Measurements from ENCODE around the gene IFT122.
A peak's percentile ranks its signal among the peaks of the same experiment; 100 is the strongest.
"Not testable (repeated sequence)": the region's sequence is repeated elsewhere in the genome, so short reads cannot be mapped to it uniquely, and the experiment has no call there.

The IFT122 gene

GRCh38 chr3:129481225-129481765, 41.3 kb downstream of the IFT122 start:
- not testable (repeated sequence) for DNase-seq

- DNase-seq: no peak
Observed at GRCh38 chr3:129481766-129482332, 41.8 kb downstream of the IFT122 start.

- no peak for DNase-seq
Observed at GRCh38 chr3:129482721-129483120, 42.7 kb downstream of the IFT122 start.

DNA sequence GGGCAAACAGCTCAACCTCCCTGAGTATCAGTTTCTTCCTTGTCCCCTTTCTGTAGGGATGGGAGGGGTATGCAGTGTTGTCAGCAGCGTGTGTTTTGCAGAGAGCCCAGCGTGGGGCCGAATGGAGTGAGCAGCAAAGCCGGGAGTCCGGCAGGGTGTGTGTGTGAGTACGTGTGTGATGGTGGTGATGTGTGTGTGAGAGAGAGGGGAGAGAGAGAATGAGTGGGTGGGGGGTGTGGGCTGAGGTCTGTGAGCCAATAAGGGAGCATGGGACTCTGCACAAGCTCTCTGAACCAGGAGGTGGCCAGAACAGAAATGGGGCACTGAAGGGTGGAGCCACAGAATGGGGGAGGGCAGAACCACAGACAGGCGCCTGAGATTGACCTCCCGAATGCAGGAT, 43.8 kb downstream of the IFT122 start:
- no peak for DNase-seq

DNA sequence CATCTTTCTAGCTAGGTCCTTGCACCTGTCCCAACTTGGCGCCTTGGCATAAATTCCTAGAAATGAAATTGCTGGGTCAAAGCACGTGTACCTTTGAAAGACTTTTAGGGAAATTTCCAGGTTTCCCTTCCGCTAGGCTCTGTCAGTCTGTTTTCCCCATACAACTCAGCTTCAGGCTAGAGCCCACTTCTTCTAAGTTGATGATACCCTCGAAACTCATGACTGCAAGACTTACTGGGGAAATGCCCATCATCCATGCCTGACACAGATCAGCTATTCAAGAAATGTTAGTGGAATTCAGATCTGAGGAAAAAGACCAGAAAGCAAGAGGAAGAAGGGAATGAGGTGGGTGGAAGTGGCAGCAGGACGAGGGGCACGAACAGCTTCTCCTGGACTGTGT, 45.1 kb downstream of the IFT122 start:
- not testable (repeated sequence) for DNase-seq

DNA sequence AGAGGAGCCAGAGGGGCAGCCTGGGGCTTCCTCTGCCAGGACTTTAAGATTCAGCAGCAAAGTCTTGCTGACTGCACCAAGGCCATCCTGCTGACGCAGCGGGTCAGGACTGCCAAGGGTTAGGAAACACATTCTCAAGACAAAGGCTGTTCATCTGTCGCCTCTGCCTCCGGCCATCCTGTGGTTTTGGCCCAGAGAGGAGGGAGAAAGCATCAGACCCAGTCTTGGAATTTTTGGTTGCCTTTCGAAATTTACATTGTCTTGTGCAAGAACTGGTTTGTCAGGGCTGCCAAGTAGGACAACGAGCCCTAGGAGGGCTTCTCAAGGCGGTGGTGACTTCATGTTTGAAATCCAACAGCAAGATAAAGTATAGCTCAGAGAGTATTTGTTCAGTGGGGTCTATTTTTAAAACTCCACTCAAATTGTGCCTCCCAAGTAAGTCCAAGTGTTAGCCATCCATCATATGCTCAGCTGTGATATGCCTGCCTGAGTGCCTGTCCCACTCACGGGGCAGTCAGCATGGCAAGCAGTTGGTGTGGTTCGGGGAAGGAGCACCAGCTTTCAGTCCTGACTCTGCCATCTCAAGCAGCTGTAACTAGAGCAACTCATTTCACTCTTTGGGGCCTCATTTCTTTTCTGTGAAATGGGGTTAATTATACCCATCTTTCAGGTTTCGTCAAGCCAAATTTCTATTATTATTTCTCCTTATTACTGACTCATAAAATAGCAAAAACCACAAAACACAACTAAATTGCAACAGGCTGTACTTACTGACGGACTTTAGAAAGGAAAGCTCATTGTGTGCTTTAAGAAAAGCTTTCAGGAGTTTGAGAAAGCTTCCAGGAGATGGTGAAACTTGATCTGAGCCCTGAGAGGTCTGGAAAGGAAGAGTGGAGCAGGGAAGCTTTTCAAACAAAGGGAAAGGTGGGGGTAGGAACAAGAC, 46.0 kb downstream of the IFT122 start:
- DNase-seq: no peak

DNA sequence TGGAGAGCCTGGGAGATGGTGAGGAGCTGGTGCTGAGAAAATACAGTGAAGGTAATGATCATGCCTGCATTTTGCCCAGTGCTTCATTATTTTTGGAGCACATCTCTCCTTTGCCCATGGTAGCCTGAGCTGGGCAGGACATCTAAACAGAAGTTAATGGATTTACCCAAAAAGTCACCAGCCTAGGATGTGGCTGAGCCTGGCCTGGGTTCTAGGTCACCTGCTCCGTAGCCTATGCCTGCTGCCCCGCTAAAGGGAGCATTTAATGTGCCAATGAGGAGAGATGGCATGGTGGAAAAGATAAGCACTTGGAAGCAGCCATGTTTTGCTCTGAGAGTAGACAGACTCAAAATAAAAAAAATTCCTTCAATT, 46.6 kb downstream of the IFT122 start:
- no peak for DNase-seq

- DNase-seq: no peak
Observed at GRCh38 chr3:129487183-129487867, 47.3 kb downstream of the IFT122 start.

GRCh38 chr3:129487868-129488335, 47.9 kb downstream of the IFT122 start:
- not testable (repeated sequence) for DNase-seq

DNA sequence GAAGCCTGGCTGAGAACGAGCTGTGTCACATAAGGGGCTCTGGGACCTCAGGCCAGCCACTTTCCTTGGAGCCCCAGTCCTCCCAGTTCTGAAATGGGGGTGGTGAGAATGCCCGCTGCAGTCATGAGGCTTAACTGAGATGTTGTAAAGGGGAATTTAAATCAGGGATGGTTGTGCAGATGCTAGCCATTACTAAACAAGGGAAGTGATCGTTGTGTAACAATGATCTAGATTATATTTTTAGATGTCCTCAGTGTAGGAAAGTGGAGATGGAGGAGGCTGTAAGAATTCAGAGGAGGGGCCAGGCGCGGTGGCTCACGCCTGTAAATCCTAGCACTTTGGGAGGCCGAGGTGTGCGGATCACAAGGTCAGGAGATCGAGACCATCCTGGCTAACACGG, 49.2 kb downstream of the IFT122 start:
- DNase-seq: not testable (repeated sequence)

GRCh38 chr3:129490273-129490675, 50.2 kb downstream of the IFT122 start:
- DNase-seq: peak; percentile 73

GRCh38 chr3:129491077-129491476, 51.1 kb downstream of the IFT122 start:
- not testable (repeated sequence) for DNase-seq

GRCh38 chr3:129491794-129492193, 51.8 kb downstream of the IFT122 start:
- no peak for DNase-seq

GRCh38 chr3:129492691-129493090, 52.7 kb downstream of the IFT122 start:
- no peak for DNase-seq

DNA sequence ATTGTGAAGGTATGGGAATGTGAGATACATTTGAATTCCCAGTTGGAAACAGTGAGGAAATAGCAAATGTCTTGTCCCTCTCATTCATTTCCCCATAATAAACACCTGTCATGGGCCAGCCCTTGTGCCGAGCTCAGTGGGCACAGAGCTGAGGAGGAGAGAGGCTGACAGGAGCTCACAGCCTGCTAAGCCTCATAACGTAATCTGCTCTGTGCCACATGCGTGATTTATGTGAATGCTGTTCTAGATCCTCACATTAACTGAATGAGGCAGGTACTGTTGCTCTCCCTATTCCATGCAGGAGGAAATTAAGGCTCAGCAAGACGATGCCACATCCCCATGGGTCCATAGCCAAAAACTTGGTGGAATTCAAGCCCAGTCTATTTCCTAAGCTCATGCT, 53.2 kb downstream of the IFT122 start:
- no peak for DNase-seq

DNA sequence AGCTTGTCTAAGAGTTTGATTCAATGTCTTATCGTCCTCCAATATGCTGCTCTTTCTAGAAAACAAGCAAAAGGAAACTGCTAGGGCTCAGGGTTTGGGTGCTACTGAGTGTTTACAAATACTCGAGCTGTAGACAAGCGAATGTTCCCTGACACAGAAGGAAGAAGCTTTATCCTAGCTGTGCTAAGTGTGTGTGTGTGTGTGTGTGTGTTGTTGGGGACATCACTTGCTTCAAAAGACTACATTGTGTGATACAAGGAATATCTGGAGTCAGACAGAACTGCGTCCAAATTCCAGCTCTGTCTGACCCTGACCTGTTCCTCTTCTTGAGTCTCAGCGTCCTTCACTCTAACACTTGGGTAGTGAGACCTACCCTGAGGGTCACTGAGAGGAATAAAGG, 54.5 kb downstream of the IFT122 start:
- DNase-seq: not testable (repeated sequence)

GRCh38 chr3:129495006-129495639, 55.1 kb downstream of the IFT122 start:
- DNase-seq: not testable (repeated sequence)

- DNase-seq: not testable (repeated sequence)
Observed at GRCh38 chr3:129497876-129498275, 57.9 kb downstream of the IFT122 start.

DNA sequence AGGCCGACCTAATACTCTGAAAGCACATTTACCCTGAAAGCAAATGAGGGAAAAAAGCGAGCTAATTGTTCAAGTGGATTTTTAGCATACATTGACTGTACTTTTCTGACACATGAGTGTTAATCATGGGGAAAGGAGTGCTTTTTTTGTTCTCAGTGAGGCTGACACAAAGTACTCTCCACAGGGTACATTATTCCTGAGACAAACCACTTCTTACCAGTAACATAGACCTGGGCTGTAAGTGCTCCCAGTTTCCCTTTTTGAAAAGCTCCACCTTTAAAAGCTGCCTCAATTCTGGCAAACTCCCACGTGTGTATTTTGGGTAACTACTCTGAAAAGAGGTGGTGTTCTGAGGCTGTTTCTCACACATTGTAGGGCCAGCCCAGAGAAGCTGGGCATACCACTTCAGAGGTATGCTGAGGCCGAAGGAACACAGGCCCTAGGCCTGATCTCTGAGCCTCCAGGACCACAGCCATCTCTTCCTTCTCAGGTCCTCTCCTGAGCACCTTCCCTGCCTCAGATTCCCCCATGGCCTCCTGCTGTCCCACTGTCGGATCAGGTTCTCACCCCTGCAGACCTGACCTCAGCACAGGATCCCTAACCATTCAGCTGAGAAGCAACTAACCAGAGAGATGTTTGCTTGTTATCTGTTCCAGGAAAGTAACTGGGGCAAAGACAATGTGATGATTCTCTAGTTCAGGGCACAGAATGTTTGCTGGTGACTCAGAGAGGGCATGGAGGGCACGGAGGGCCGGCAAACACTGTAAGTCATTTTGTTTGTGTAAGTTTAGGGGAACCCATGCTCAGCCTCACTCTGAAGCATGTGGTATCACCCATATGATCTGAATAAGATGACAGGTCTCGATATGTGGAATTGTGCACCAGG, 58.8 kb downstream of the IFT122 start:
- not testable (repeated sequence) for DNase-seq

DNA sequence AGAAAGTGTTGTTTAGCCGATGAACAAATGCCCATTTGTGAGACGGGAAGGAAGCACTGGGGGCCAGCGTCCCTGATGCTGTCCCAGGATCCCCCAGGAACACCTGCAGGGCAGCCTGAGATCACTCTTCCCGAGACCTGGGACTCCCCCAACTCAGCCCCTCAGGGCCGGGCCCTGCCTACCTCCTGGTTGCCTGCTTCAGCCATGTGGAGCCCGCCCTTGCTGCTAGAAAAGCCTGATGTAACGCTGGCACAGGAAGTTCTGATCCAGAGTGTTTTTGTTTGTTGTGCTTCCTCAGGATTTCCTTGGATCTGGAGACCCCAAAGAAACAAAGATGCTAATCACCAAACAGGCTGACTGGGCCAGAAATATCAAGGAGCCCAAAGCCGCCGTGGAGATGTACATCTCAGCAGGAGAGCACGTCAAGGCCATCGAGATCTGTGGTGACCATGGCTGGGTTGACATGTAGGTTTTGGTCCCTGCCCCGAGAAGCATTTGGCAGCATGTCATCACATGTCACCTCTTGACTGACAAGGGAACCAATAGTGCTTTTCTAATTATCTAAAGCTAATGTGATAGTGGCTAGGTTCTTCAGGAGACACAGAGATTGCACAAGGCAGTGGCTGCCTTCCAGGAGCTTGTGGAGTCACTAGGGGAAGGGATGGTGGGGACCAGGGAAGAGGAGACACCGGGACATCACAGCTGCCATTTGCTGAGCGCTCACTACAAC, 59.7 kb downstream of the IFT122 start:
- not testable (repeated sequence) for DNase-seq

DNA sequence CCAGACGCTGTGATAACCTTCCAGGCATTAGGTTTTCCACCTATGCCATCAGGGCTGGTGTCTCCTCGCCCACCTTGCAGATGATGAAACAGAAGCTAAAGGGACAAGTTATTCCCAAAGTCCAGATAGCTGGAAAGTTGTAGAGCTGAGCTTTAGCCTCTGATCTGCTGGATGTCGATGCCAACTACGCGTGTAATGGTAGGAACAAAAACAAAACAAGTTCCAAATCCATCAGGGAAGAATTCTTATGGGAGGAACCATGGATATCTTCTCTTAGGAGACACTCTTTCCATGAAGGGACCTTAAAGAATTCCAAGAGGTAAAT, 60.3 kb downstream of the IFT122 start:
- DNase-seq: no peak

All from NCI-H1092 treated with DMSO at 0.1 percent for 48 hours (cell line).